SU-DHL-6 (cell line): Measurements from ENCODE around the gene MYL3.

ENCODE experiments used
- EZH2phosphoT487 ChIP-seq: fragments of 200-600 bp; sonication (generic), shearing (Covaris generic); conservative IDR thresholded peaks from 2 replicates; pipeline ENCODE4 v1.6.1; 2018; ENCODE audit warnings: mild to moderate bottlenecking, antibody characterized with exemption, low read length, moderate library complexity, mixed read lengths
- TF ChIP-seq, protein P1 (sequence below): fragments of 200-600 bp; sonication (generic); IDR thresholded peaks from one replicate; pipeline ENCODE4 v1.5.1; 2017; ENCODE audit warnings: antibody characterized with exemption, mild to moderate bottlenecking, low read length, moderate library complexity; ENCODE audit not compliant: insufficient read depth, poor library complexity, severe bottlenecking

DNA sequence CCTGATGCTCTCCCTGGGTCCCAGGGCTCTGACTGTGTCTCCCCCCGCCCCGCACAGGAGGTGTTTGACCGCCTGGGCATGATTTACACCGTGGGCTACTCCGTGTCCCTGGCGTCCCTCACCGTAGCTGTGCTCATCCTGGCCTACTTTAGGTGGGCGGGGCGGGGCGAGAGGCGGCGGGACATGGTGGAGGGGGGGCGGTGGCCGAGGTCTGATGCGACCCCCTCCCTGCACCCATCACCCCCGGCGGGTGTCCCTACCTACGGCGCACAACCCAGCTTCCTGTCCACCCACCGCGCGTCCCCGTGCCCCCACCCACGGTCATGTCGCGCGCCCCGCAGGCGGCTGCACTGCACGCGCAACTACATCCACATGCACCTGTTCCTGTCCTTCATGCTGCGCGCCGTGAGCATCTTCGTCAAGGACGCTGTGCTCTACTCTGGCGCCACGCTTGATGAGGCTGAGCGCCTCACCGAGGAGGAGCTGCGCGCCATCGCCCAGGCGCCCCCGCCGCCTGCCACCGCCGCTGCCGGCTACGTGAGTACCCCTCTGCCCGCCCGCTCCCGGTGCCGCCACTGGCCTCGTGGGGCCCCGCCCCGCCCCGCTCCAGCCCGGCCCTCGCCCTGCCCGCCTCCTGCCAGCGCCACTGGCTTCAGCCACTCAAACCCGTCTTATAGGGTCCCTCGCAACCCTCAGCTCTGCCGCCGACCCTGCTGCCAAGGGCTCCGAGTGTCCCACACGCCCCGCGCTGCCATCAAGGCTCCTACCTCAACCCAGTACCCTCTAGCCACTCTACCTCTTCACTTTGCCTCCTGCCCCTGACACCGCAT, 35.3 kb upstream of the MYL3 start:
- TF ChIP-seq, protein P1, sequence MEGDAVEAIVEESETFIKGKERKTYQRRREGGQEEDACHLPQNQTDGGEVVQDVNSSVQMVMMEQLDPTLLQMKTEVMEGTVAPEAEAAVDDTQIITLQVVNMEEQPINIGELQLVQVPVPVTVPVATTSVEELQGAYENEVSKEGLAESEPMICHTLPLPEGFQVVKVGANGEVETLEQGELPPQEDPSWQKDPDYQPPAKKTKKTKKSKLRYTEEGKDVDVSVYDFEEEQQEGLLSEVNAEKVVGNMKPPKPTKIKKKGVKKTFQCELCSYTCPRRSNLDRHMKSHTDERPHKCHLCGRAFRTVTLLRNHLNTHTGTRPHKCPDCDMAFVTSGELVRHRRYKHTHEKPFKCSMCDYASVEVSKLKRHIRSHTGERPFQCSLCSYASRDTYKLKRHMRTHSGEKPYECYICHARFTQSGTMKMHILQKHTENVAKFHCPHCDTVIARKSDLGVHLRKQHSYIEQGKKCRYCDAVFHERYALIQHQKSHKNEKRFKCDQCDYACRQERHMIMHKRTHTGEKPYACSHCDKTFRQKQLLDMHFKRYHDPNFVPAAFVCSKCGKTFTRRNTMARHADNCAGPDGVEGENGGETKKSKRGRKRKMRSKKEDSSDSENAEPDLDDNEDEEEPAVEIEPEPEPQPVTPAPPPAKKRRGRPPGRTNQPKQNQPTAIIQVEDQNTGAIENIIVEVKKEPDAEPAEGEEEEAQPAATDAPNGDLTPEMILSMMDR, result no peak
- TF ChIP-seq EZH2phosphoT487, result no peak
